OCI-M1 (cell line): ENCODE measurements around the gene ANKRD50.
A peak's percentile ranks its signal among the peaks of the same experiment; 100 is the strongest.

ENCODE experiments used
- DNase-seq: peaks from one replicate; lab custom pipeline; 2025; lab: John Stamatoyannopoulos, UW

Gene ANKRD50

GRCh38 chr4:124633285-124633941 lies 79.1 kb downstream of the ANKRD50 start:
- DNase-seq: no peak

DNA sequence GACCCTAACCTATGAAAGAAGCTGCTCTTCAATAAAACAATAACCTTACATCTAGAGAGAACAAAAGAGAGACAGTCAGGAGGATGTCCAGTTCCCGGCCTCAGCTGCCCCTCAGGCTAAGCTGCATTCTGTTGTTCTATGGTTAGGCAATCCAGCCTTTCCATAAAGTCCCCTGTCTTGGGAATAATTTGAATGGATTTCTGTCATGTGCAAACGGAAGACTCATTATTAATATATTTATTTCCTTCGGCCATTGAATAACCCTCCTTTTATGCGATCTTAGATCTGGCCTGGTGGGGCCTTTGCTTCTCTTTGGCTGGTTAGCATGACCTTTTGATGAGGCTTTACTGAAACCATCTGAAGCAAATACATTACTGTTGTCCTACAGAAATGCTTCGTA lies 80.1 kb downstream of the ANKRD50 start:
- no peak for DNase-seq

- peak; percentile 87 for DNase-seq
Measured at GRCh38 chr4:124631760-124632159, 80.8 kb downstream of the ANKRD50 start.

DNA sequence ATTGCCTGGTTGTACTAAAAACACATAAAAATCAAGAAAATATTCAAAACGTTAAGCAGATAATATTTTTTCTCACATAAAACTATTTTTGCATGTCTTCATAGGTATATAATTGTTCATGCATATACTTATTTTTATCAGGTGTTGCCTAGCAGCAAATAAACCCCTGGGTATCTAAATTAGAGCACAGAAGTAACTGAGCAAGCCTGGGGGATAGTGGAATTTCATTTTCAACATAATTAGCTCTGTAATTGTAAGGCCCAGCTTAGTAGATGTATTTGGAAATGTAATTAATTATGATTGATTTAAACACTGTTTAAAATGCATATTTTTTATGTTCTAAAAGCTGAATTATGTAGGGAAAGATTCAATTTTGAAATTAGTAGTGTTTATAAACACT lies 82.9 kb downstream of the ANKRD50 start:
- no peak for DNase-seq
